GM21619 (cell line): Measurements from ENCODE around the gene MAML2.

ENCODE experiments used
- ATAC-seq: cut with Tn5 transposase; IDR thresholded peaks from one replicate; pipeline ENCODE4 v1.9.1; 2021; ENCODE audit not compliant: unreplicated experiment

MAML2 gene

DNA sequence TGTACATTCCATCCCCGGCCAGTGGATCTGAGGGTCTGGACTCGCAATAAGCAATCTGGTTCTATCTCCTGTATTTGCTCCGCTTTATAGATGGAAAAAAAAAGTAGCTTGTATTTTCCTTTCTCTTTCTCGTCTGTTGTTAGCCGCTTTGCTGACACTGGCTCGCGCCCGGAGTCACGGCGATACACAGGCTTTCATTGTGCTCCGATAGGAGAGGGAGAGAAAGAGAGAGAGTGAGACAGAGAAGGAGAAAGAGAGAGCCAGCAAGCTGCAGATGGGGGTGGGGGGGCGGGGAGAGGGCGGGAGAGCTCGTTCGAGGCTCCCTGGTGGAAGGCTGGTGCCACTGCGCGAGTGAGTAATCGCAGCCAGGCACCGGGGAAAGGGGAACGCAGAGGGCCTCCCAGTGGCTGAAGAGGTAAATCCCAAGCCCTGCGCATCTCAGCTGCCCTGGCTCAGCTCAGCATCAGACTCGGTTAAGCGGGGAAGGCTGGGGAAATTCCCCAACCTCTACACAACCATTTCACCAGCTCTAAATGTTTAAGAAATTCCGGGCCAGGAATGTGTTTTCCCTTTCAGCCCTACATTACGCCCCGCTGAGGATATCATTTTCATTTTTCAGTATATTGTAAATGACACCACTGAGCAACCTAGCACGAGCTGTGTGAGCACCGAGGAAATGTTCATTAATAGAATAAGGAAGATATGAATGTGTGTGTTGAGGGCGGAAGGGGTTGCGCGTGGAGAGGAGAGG, at the start of gene MAML2:
Gene MAML2, minus strand, starts transcription at position 235 of the 751 bp plus-strand sequence. CDS start 1,300 bp downstream, outside the sequence.
- peak; percentile 71 for ATAC-seq

DNA sequence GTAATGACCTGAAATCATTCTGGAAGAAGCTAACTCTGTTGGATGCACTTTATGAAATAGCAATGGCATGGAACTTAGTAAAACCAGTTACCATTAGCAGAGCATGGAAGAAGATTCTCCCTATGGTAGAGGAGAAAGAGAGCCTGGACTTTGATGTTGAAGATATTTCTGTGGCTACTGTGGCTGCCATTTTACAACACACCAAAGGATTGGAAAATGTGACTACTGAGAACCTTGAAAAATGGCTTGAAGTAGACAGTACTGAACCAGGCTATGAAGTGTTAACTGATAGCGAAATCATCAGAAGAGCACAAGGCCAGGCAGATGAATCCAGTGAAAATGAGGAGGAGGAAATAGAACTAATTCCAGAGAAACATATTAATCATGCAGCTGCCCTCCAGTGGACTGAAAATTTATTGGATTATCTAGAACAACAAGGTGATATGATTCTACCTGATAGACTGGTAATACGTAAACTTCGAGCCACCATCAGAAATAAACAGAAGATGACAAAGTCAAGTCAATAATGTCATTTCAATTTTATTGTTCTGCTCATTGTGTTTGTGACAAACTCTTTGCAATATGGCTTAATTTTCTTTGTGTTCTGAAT, 48.8 kb upstream of the MAML2 start:
- no peak for ATAC-seq

DNA sequence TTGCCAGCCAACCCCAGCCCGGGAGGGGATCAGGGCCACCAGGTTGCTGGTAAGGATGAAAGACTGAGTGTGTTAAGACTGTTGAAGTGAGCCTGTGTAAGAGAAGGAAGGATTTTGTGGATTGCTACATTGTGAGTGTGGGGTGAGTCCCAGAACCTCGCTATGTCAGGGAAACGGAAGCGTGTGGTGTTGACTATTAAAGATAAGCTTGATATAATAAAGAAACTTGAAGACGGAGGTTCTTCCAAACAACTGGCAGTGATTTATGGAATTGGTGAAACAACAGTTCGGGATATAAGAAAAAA, 47.4 kb upstream of the MAML2 start:
- ATAC-seq = no peak

DNA sequence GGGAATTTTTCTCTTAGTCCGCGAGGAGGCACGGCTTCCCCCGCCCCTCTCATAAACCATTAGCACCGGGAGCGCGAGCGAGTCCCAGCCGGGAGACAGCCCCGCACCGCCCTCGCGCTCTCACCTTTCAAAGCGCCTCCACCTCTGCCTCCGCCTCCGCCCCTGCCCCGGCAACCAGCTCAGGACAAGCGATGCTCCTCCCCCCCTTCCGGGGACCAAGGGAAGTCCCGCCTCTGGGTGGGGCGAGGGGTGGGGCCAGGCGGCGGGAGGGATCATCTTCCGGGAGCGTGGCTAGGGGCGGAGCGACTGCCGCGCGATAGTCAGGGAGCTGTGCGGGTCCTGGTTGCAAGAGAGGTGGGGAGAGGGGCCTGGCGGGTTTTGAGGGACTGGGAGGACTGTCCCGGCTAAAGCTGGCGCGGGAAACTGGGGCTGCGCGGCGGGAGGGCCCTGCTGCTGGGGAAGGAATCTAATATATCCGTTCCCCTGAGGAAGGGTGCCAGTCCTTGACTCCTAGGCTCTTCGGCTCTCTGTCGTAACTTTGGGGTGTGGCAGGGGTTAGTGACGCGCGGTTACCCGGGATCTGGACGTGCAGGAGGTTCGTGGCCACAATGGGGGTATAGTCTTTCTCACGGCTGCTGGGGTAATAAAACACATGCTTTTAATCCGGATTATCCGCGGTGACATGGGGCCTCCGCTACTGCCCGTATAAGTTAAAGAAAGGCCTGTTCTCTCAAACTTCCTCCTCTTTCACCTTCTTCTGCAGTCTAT, 46.9 kb upstream of the MAML2 start, which contains the start of the genes CCDC82 and JRKL:
Gene CCDC82, minus strand, starts transcription at position 193 of the 768 bp plus-strand sequence. CDS start 5,165 bp downstream, outside the sequence.
Gene JRKL, plus strand, starts transcription at position 294 of the 768 bp plus-strand sequence. CDS start 637 bp downstream, outside the sequence.
- ATAC-seq = peak; percentile 90

DNA sequence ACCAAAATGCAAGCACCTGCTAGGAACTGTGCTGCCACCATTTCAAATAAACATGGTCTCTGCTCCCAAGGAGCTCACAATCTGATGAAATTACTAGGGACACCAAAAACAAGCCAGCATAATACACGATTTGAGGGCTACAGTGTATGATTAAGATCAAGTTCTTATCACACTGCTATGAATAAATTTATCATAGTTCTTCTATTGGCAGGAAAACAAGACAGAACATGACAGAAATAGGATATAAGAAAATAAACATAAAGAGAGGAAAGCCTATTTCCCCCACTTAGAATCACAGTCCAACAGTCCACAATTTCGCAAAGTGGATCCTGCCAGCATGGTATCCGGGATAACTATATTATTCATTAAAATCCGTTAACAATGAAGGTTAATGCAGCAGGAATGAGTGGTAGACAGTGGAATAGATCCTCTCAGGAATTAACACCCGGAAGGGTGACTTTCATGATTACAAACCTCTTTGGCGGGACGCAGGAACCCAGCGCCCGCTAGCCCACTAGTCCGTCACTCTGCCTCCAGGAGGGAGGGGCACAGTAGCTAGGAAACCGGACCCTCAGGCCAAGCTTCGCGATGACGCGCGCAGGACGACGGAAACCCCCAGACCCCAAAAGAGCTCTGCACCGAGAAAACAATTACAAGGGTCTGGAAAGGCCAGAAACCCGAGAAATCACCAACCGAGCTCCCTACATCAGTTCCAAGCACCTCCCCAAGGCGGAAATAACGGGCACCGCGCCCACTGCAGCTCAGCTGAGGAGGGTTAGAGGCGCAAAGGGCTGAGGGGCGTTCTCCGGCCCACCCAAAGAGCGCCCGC, 46.1 kb upstream of the MAML2 start:
- ATAC-seq = peak; percentile 46

DNA sequence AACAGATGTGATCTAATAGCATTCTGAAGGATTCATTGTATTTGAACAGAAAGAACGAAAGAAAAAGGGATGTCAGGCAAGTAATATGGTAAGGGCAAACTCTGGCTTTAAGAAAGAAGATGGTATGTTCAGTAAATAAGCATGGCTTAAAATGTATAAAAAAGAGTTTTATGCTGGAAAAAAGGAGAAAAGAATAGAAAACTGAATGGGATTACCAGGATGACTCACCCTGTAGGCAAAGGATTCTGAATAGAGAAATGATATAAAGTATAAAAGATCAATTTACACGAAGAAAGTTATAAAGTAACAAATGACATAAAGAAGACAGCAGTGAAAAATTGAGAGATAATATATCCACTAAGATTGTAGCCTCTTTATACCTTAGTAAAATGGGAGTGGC, 42.2 kb upstream of the MAML2 start:
- ATAC-seq = no peak

DNA sequence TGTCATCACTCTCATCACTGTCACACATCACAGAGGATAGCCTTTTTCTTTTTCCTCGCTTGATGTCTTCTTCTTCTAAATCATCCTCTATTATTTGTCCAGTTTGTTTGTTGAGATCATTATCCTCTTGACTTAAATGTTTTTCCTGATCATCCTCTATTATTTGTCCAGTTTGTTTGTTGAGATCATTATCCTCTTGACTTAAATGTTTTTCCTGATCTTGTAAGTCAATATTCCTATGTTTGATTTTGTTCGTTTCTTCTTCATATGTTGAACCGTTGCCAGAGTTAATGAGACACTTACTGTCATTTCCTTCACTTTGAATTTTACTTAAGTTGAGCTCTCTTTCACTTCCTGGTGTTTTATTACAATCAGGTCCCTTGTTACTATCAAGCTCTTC, 41.2 kb upstream of the MAML2 start:
- no peak for ATAC-seq

DNA sequence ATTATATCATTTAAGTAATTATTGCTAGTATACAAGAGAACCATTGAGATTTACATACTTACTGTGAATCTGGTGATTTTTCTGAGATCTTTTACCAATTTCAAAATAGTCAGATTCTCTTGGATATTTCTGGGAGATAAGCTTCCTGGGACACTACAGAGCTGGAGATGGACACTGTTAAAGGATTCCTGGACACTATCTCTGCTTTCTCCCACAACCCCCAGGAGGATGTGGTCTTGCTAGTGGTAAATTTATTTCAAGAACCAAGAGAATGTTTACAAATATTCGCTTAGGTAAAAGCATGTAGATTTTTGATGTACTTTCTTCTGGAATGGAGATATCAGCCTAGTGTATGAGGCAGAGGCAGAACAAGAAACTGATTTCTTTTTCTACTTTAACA, 33.8 kb upstream of the MAML2 start:
- ATAC-seq = no peak

DNA sequence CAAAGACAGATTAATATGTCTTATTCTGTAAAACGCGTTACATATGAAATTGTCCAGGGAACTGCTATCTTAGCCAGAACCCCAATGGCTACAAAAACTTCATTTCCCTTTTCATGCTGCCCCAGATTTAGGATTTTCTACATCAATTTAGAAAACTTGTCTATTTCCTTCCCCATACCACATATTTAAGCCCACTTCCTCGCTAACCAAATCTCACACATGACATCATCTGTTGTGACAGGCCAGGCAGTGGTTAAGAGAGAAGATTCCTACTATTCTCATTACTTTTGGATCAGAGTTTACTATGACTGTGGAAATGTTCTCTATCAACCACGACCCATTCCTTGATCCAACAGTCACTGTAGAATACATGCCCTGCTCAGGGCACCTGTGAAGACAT, 30.8 kb upstream of the MAML2 start:
- no peak for ATAC-seq

DNA sequence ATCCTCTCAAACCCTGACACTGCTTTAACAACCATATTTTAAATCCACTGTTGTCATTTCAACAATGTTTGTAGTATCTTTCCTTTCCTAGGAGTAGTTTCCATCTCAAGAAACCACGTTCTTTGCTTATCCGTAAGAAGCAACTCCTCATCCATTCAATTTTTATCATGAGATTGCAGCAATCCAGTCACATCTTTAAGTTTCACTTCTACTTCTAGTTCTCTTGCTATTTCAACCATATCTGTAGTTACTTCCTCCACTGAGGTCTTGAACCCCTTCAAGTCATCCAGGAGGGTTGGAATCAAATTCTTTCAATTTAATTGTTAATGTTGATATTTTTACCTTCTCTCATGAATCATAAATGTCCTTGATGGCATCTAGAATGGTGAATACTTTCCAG, 24.3 kb upstream of the MAML2 start:
- no peak for ATAC-seq

DNA sequence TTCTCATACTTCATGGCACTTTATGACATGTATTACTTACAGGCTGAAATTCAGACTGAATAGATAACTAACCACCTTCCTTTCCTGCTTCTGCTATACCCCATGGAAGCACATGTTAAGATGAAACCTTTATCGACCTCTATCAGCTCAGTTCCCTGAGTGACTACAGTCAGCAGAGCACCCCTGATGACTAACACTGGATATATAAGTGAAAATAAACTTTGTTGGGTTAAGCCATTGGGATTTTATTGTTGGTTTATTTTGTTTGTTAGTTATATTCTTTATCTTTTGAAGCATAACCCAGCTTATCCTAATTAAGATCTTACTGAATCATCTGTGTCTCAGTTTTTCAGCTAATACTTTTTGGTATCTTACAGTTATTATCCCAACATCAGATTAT, 23.0 kb upstream of the MAML2 start:
- no peak for ATAC-seq

DNA sequence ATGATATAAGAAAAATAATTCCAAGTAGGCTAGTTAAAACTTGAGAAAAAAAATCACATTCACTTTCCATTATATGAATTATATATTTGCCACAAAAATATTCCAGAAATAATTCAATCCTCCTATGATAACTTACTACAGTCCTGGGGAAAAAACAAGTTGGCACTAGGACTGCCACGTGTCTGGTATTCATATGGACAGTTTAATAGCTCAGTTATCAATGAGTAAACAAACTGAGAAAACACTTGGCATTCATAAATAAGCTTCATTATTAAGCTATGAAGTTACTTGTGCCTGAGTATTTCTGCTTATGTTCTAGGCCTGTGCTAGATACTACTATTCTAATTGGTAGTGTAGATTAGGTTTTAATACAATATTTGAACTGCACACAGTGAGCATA, 22.5 kb upstream of the MAML2 start:
- no peak for ATAC-seq

DNA sequence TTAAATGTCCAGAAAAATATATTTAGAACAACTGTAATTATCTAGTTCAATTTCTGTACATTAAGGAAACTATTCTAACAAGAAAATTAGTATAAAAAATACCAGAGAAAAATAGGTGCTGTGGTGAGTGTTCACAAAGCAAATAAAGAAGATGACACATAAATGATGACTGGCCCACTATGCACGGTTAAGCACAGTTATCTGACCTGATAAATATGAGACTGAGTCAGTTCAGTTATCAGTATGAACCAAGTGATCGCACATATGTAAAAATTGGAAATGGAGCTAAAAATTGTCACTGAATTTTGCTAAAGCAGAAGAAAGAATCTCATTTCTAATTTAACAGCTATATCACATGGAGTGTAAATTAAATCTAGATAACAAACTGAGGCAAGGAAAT, 18.8 kb upstream of the MAML2 start:
- ATAC-seq = no peak

DNA sequence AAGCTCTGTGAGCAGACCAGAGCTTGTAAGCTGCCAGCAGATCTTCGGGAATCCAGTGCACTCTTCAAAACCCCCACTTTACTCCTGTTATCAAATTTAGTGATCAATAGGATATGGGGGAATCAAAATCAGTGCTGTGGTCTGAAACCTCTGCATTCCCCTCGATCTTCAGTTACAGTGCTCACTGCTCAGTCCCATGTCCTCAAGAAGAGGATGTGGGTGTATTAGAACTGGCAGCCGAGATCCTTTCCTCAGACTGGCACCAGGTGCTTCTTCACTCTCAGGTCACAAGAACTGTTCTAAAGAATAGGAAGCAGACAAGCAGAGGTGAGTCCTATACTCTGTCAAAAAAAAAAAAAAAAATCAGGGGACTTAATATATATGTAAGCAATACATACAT, 15.3 kb upstream of the MAML2 start:
- no peak for ATAC-seq

DNA sequence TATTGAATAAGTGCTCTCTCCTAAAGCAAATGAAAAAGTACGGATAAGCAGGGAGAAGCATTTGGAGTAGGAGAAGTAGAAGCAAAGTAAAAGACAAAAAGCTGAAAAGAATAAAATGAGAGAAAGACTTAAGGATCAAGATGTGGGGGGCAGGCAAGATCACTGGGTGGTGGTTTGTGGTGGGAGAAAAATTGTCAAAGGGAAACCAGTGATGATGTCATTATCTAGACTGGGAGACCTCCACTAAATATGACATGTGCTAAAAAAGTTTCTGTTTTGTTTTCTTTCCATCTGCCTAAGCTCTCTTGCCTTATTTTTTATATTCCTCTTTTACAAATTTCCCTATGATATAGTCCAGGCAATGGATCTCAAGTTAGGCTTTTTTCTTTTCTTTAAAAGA, 14.8 kb upstream of the MAML2 start:
- ATAC-seq = peak; percentile 57

DNA sequence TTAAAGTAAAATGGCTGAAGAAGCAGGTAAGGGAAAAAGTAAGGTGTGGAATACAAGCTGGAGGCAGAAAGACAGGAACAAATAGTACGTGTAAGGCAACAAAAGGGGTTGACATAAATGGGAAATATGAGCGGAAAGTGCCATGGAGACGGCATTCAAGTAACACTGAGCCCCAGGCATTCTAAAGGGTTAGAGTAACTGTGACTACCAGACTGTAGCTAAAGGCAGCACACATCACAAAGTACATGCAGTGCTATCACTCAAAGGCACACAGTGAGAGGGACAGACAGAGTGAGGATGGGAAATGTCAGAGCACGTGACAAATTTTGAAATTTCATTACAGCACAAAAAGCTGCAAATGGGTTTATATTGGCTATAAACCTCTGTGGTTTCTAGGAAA, 13.9 kb upstream of the MAML2 start:
- ATAC-seq = no peak

DNA sequence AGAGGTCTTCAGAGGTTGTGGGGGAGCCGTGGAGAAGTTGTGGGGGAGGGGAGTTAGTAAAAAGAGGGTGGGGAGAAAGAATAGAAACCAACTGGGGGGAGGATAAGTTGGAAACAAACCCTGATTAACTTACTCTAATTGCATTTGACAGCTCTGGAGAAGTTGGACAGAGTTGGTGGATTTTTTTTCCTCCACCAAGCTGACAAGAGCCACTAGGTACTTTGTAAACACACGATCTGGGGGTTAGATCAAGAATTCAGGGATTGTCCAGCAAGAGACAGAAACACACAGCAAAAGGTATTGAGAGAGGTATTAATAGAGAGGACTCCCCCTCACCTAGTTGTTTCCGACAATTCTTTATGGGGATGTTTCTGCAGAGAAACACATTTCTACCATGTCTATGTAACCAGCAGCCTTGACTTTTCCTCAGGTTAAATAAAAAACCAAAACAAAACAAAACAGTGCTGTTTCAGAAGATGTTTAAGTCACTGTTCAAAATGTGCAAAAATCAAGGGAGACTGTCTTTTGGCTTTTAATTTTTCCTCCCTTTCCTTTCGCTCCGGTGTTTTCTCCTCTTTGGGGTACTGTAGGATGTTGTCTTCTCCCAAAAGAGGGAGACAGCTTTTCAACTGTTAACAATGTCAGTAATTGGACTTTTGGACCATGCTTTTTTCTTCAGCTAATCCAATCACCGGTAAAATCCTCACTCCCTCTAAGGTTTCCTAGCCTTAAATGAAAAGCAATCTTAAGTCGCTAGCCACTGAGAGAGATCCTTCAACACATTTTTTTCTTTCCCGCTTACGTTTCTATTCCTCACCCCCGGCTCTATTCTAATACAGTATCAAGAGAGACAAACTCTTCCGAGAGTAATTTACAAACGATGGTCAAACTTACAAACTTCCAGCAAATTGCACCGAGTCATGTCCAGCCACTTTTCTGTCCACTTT, 708 bp downstream of the MAML2 start:
- ATAC-seq = no peak

DNA sequence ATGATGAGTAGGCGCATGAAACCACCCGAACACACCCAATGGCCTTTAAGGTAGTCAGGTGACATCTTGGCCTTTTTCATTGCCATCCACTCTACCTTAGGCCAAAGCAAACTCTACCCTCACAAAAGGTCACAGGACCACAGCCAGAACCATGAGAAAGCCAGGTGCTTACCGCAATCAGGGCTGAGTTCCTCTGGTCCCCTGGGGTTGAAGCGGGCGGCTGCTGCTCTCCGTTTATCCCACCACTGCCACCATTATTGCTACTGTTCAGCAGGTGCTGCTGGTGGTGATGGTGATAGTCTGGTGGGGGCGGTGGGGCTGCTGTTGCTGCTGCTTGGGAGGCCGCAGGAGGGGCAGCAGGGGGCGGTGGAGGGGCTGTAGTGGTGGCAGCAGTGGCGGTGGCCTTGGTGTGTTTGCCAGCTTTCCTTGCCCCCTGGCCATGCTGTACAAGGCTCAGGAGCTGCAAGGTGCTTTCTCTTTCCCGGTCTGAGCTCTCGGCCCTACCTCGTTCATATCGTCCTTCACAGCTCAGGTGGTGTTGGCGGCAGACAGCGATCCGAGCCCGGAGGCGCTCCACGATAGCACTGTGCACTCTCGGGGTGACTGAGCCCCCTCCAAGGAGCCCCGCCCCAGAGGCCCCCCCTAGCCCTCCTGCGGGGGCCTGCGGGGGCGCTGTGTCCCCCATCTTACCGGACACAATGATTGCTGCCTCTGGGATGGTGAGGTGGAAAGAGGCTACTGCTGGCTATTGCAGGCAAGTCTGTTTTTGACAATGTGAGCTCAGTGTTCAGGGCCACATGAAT, 1.6 kb downstream of the MAML2 start:
- peak; percentile 31 for ATAC-seq

DNA sequence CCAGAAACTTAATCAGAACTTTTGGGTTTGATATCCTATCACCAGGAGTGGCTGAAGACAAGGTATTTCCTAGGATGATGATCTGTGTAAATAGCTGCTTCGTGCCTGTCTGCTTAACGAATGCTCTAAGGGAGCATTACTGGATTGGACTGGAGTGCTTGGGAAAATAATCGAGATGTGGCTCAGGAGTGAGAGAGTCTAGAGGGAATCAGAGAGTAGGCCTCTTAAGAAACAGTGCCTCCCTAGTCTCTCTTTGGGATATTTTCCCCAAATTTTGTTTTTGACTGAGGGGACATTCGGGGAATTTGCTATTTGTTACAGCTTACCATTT, 2.5 kb downstream of the MAML2 start:
- ATAC-seq = no peak
